Measurements from ENCODE around the gene SOHLH1.

SOHLH1 gene

DNA sequence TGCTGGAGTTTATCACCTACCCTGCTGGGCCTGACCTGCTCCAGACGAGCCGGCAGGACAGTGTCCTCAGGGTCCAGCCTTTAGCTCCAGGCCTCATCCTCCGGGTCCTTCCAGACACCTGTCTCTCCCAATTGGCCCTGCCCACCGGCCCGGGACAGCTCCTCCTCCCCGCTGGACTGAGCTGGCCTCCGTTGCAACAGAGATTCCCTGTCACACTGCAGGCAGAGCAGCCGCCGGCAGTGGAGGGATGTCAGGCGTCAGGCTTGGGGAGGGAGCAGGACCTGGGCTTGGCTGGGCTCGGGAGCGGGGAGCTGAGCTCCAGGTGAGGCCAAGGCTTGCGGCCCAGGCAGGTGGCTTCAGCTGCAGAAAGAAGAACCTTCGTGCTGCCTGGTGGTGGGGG is 4.4 kb upstream of the SOHLH1 start:
- no peak for DNase-seq (ENCODE audit: low spot score)

DNA sequence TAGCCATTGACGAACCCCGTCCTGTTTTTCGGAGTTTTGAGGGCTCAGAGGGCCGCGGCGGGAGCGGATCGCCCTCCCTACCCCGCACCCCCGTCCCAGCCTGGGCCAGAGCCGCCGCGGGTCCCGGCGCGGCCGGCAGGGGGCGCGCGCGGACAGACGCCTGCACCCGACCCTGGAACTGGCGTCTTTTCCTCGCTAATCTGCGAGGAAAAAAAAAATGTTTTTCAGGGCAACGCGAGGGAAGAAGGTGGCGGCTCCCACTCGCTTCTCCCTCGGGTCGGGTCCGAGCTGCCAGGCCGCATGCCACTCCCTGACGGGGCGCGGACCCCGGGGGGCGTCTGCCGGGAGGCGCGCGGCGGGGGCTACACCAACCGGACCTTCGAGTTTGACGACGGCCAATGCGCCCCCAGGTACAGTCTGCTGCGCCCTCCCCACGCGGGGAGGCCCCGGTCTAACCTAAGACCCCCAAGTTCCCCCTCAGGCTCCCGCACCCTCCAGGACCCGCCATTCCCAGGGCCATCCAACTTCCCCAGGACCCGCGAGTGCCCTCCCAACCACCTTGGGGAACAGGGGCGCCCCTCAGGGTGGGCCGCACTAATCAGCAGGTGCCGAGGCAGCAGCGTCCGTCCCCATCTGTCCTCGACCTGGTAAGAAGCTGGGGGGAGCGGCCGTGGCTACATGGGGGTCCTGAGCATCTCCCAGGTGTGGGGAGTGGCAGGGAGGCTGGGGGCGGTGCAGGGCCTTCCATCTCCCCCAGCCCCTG is 2.9 kb upstream of the SOHLH1 start, which contains the start of gene KCNT1:
Gene KCNT1, plus strand, starts transcription at position 227 of the 763 bp plus-strand sequence. Its CDS starts 74 bp downstream, at position 301.
- DNase-seq (ENCODE audit: low spot score), result peak; percentile 5

DNA sequence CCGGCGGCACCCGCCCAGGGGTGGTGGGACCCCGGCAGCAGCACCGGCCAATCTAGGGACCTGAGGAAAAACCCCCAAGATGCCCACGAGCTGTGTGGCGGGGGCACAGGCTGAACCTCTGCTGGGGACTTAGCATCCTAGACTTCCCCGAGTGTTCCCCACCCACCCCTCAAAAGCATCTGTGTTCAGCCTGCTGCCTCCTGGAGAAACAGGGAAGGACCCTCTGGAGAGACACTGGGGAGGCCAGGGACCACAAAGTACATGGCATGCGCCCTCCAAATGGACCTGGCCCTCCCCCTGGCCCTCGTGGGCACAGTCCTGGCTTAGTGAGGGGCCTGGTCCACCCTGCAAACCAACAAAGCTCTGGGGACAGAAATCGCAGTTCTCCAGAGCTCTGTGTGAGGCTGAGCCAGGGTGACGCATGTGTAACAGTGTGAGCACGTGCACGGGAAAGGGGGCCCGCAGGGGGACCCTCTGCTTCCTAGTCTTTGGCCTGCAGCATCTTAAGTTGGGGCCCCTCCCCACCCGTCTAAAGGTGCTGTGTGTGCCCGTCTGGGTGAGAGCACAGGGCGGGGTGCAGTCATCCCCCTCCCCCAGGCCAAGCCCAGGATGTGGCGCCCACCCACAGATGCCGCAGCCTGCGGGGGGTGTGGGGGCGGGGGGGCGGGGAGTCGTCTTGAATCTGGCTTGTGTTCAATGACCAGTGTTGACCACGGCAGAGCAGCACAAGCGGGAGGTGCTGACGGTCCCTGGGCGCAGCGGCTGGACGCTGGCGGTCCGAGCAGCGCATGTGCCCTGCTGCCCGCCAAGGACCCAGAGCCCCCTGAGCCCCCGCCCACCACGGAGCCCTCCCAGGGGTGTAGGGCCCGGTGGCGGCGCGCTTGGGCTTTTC is 2.0 kb upstream of the SOHLH1 start:
- DNase-seq (ENCODE audit: low spot score), result no peak

DNA sequence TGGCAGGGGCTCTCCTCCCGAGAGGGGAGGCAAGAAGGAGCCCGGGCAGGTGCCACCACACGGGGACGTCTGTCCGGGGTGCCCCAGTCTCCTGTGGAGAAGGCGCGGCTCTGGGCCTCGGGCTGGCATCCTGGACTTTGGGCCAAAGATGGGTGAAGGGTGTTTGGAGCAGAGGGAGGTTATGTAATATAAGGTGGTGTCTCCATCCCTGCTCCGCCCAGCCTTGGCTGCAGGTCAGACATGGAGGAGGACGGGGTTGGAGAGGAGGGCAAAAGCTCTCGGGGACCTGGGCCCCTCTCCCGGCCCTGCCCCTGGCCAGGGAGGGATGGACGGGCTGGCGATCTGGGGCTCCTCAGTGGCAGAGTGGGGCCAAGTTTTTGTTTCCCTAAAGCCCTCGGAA is 1.2 kb upstream of the SOHLH1 start:
- no peak for DNase-seq (ENCODE audit: low spot score)

DNA sequence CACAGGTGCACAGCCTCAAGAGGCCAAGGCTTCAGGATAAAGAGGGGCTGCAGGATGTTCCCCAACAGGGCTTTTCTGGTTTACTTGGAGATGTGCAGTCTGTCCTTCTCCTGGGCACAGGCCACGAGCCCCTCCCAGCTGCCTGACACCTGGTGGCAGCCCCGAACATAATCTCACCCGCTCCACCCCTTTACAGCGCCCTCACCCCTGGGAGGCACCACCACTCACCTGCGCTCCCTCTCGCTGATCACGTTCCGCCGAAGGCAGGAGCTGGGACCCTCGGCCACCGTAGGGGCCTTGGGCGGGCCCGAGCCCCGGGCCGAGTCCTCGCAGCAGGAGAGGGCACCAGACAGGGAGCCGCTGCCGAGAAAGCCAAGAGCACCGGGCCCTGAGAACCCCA is 514 bp downstream of the SOHLH1 start:
- no peak for DNase-seq (ENCODE audit: low spot score)

DNA sequence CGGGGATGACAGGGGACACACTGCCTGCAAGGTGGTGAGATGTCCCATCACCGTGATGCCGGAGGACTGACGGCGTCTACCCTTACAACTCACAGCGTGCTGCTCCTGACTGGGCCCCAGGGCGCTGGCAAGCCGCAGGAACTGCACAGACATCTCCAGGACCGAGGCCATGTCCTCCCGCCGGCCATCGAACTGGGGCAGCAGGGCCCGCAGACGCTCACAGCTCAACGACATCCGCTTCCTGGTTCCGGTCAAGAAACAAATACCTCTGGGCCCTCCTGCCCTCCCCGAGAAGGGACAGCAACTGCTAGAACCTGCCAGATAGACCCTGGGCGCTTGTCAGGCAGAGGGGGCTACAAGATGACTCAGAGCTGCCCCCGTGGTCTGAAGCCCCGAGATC is 1.0 kb downstream of the SOHLH1 start:
- DNase-seq (ENCODE audit: low spot score), result no peak

DNA sequence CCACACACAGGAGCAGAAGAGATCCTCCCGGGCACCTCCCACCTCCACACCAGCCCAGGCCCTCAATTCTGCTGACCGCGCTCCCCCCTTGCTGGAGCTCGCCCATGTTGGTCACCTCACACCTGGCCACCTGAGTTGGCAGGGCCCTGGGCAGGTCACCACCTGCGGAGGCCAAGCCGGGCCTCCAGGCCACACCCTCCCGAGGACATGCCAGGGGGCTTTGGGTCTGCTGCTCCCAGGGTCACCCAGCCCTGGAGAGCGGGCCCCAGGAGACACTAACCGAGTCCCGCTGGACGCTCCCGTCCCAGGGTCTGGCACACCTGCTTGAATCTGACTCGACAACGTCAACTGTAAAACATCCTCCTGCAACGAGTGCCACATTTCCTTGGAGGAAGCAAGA is 2.1 kb downstream of the SOHLH1 start:
- DNase-seq (ENCODE audit: low spot score), result no peak

DNA sequence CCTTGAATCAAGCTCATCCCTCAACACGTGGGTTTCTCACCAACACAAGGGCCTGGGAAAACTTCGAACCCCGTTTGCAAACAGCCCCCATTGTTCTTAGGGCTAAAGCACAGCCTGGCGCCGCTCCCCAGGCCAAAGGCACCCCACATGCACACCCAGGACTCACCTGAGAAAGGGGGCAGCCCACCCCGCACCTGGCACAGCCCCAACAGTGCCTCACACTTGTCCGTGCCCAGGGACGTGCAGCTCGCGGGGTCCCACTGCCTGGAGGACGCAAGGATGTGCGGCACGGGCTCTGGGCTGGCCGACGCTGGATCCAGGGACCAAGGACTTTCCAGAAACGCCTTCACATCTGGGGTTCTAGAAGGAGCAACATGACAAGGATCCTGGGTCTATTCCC is 2.8 kb downstream of the SOHLH1 start:
- no peak for DNase-seq (ENCODE audit: low spot score)

DNA sequence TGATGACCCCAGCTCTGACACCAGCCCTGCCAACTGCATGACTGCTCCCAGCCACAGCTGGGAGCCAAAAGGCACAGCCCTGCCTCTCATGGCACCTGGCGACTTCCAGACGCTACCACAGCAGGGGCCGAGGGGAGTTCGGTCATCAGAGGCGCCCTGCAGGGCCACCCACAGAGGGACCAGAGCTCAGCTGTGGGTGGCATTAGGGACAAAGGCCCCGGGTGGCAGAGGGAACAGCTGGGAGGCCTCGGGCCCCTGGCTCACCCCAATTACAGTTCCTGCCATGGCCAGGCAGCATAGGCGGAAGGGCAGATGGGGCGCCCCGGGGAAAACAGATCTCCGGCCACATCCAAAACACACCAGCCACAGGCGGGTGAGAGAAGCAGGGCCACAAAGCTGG is 3.6 kb downstream of the SOHLH1 start:
- no peak for DNase-seq (ENCODE audit: low spot score)

DNA sequence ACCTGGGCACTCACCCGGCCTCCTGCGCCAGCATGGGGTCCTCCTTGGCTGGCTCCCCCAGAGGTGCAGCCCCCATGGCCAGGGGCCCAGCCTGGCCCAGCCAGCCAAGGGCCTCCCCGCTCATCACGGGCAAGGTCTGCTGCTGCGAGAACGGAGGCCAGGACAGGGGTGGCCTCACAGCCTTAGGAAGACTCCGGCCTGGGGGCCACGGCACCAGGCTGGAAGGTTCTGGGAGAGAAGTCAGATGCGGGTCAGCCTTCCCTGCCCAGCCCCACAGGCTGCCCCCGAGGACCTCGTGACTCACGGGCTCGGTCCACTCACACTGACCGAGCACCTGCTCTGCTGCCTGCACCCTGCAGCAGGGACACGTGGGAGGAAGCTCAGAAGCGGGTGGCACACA is 4.2 kb downstream of the SOHLH1 start:
- no peak for DNase-seq (ENCODE audit: low spot score)

DNA sequence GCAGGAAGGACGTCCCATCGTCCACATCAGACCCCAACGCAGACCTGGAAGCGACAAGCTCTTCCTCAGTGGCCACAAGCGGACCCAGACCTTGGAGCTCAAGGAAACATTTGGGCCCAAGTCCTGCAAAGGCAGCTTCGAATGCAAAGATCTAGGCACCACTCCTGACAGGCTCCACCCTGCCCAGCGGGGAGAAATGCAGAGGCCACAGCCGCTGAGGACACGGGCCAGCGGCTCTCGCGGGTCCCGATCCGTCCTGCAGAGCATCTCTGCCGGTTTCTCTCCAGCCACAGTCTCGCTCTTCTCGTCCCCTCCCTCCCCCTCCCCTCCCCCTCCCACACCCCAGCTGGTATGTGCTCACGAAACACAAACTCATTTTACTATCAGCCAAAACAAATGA is 4.9 kb downstream of the SOHLH1 start:
- no peak for DNase-seq (ENCODE audit: low spot score)

DNA sequence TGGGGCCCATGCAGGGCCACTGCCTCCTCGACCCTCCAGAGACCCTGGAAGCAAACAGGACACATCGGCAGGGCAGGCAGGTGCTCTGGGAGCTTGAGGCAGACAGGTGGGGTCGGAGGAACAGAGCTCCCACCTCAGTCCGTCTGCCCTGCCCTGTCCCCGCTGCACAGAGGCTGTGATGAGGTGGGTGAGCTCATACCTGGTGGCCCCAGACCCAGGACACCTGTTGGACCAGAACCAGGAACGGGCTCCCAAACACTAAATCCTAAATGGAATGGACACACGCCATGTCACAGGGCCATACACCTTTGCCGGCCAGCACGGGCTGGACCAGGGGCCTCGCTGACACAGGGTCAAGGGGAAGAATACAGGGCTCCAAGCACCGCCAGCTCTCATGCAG is 5.5 kb downstream of the SOHLH1 start:
- DNase-seq (ENCODE audit: low spot score), result no peak

DNA sequence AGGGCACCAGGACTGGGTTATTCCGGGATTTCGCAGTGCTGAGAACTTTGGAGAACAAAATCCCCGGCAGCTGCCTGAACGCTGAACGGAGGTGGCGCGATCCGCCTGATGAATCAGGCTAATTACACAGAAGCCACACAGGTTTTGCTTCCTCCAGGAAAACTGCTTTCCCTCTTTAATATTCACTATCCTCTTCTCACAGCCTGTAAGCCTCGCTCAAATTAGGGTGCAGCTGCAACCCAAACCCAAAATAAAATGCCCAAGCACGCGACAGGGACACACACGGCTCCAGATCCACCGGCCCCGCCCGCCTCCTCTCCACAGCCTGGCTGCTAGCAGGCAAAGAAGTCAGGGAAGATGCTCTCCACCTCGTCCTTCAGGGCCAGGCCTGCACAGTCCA is 6.0 kb downstream of the SOHLH1 start:
- DNase-seq (ENCODE audit: low spot score), result no peak

DNA sequence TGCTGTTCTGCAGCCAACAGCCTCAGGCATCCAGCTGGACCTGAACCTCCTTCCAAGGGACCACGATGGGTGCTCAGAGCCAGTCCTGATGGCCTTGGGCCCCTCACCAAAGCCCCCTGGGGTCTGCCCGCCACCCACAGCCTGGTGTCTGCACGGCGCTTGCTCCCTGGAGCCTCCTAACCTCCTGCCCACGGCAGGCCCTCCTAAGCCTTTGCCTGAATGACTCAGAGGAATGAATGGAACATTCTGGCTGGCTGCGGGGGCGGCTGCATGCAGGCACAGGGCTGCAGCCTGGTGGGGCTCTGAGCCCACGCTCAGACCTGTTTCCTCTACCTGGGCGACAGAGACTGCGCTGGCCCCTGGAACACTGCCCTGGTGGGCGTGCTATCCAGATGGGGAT is 6.9 kb downstream of the SOHLH1 start:
- DNase-seq (ENCODE audit: low spot score), result no peak

DNA sequence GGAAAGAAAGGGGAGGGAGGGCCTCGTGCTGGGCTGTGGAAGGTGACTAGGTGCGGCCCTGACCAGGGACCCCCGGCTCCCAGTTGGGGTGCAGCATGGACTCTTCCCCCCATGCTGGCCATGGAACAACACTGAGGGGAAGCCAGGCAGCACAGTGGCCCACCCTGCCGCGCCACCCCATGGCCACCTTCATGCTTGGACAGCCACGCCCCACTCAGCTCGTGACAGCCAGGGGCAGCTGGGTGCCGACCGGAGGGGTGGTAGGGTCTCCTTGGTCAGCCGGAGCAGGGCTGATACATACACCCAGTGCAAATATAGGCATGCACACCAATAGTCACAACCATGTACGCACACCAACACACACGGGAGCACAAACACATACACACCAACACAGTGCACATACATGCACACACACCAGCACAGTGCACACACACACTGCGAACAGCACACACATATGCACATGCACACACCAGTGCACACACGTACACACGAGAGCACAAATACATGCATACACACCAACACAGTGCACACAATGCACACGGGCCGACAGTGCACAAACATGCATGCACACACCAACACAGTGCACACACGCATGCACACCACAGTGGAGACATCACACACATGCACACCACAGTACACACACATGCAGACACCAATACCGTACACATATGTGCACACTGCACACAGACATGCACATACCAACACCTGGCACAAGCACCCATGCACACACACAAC is 8.3 kb downstream of the SOHLH1 start:
- DNase-seq (ENCODE audit: low spot score), result no peak

DNA sequence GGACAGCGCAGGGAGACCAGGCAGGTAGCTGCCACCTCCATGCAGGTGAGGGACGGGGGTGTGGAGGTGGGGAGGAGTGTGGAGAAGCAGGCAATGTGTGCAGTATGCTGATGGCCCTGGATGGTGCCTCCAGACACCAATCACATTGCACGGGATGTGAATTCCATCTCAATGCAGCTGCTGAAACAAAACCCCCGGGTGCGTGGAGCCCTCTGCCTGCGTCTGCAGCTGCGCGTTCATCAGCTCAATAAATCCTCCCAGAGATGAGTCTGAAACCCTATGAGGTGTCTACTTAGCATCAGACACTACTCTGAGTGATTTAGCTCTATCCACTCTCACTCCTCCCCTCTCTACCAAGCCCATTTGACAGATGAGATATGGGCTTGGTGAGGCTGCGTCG is 10.3 kb downstream of the SOHLH1 start:
- no peak for DNase-seq (ENCODE audit: low spot score)

DNA sequence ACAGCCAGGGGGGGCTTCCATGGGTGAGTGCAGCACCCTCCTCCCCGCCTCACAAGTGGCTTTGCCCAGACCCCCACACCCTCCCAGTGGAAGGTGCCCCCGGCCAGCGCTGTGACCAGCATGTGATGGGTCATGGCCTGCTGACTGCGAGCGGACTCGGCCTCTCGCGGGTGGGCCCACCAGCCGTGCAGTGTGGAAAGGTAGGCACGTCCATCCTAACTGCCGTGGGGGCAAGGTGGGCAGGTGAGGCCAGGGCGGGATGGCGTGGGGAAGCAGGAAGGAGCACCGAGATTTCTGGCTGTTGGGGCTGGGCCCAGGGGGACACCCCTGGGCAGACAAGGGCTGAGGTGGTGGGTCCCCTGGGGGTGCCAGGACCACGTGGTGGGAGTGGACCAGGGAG is 12.1 kb downstream of the SOHLH1 start:
- no peak for DNase-seq (ENCODE audit: low spot score)

DNA sequence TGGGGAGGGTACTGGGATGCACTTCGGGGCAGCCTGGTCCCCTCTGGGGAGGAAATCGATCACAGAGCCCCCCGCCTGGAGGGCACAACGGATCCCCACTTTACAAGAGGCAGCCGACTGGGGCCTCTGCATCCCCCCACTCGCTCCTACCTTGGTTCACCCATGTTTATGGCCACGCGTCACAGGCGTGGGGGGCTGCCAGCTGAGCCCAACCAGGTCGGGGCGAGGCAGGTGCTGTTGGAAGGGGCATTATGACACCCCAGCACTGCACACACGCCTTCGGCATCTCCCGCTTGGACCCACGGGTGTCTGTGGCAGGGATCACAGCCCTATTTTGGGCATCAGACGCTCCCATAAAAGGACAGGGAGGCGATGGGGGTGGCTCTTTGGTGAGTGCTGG is 14.6 kb downstream of the SOHLH1 start:
- no peak for DNase-seq (ENCODE audit: low spot score)

DNA sequence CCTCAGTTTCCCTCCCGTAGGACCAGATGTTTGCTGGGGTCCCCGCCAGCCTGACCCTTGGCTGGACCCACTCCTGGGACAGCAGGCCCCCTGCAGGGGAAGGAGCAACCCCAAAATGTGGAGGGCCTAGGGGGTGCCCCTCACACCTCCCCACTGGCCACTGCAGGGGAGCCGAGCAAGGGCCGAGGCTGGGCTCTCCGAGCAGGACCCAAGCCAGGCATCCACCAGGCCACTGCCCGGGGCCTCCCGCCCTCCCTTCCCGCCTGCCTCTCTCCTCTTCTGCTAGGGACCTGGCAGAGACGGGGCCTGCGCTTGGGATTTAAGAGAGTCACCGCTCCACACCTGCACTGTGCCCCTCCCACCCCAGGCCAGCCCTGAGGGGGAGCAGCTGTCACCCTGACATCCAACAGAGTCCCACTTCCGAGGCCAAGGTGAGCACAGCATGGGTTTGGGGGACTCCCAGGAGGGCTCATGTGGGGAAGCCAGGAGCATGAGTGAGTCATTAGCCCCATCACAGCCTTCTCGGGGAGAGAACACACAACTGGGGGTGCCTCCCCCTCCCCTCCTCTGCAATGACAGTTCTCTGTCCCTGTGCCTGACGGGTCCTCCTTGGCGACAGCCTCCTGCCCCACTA is 15.8 kb downstream of the SOHLH1 start:
- no peak for DNase-seq (ENCODE audit: low spot score)

DNA sequence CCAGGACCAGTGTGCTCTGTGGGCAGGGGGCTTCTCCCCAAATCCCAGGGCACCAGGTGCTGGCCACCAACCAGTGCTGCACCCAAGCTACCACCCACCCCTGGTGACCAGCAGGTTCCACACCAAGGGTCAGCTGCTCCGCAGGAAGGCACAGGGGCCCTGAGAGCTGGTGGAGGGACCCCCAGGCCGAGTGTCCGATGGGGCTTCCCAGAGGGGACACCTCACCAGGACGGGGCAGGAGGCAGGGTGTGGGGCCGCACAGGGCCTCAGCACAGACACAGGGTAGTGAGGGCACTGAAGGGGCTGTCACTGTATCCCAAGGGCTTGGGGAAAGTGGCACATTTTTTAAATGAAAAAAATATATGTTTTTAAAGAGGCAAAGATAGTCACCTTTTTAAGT is 18.1 kb downstream of the SOHLH1 start:
- no peak for DNase-seq (ENCODE audit: low spot score)

DNA sequence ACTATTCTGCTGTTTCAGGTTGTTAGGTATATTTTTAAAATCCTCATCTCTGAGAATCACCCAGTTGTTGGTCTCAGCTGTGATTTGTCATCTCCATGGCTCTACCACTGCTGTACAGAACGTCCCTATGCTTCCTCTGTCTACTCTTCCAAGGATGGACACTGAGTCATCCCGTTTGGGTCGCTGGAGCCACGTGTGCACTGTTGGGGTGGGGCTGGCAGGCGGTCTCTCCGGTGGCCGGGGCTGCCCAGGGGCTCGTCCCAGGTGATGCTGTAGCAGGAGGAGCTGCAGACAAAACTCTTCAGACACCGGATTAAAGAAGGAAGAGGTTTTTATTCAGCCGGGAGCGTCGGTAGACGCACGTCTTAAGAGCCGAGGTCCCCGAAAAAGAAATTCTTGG is 19.2 kb downstream of the SOHLH1 start:
- DNase-seq (ENCODE audit: low spot score), result no peak

Measured in globus pallidus (tissue), 1 donor.